NCI-H1930 (cell line): ENCODE data around the gene NSF.
"Not testable (repeated sequence)": the region's sequence is repeated elsewhere in the genome, so short reads cannot be mapped to it uniquely, and the experiment has no call there.

ENCODE experiments used
- DNase-seq, 2 experiments: peaks; one replicate each; lab custom pipeline; 2025; lab: John Stamatoyannopoulos, UW

Gene NSF

GRCh38 chr17:46756081-46756735 lies 165.7 kb downstream of the NSF start:
- no peak for DNase-seq

GRCh38 chr17:46756861-46757260 lies 166.4 kb downstream of the NSF start:
- no peak for DNase-seq

GRCh38 chr17:46757588-46757987 lies 167.1 kb downstream of the NSF start:
- DNase-seq, result not testable (repeated sequence)

- no peak for DNase-seq
Measured at GRCh38 chr17:46758614-46759013, 168.1 kb downstream of the NSF start.

- DNase-seq, result no peak
Measured at GRCh38 chr17:46759141-46759540, 168.7 kb downstream of the NSF start.

GRCh38 chr17:46763416-46763815 lies 172.9 kb downstream of the NSF start:
- no peak for DNase-seq

- no peak for DNase-seq
Measured at GRCh38 chr17:46764000-46764708, 173.7 kb downstream of the NSF start.

- no peak for DNase-seq
Measured at GRCh38 chr17:46764709-46765401, 174.4 kb downstream of the NSF start.

- DNase-seq, result no peak
Measured at GRCh38 chr17:46765453-46765852, 175.0 kb downstream of the NSF start.

GRCh38 chr17:46766493-46767491 lies 176.3 kb downstream of the NSF start:
- DNase-seq, result no peak

- DNase-seq, result no peak
Measured at GRCh38 chr17:46768540-46768870, 178.0 kb downstream of the NSF start.

- not testable (repeated sequence) for DNase-seq
Measured at GRCh38 chr17:46768896-46769295, 178.4 kb downstream of the NSF start.

- no peak for DNase-seq
Measured at GRCh38 chr17:46769531-46770438, 179.3 kb downstream of the NSF start.

- no peak for DNase-seq
Measured at GRCh38 chr17:46770439-46770817, 180.0 kb downstream of the NSF start.

- DNase-seq, result peak in 1 of 2 experiments; percentile 34
Measured at GRCh38 chr17:46770818-46771560, 180.5 kb downstream of the NSF start.

- DNase-seq, result peak; percentile 17 to 62
Measured at GRCh38 chr17:46771561-46772474, 181.3 kb downstream of the NSF start.

- peak in 1 of 2 experiments; percentile 33 for DNase-seq
Measured at GRCh38 chr17:46772475-46773220, 182.2 kb downstream of the NSF start.

- DNase-seq, result no peak
Measured at GRCh38 chr17:46773221-46773605, 182.7 kb downstream of the NSF start.
